ENCODE measurements around the gene WDR88.
A peak's percentile ranks its signal among the peaks of the same experiment; 100 is the strongest.
"Not testable (repeated sequence)": the region's sequence is repeated elsewhere in the genome, so short reads cannot be mapped to it uniquely, and the experiment has no call there.

The WDR88 gene

DNA sequence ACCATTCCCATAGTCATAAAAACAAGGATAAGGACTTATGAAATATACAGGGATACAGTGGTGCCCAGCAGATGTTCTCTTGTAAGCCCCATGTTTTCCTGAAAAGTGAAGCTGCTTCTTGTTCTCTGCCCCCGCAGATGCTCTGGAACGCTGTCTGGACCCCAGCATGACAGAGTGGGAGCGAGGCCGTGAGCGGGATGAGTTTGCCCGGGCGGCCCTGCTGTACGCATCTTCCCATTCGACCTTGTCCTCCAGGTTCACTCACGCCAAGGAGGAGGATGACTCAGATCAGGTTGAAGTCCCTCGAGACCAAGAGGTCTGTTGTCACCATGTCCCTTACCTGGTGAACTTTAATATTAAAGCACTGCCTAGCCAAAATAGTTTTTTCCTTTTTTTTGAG, 20.3 kb upstream of the WDR88 start:
- no peaks in the 10 kb centered on the region for H3K27me3 Mint-ChIP-seq (ENCODE audit: low read depth)
- no peak overlapping the region for H3K4me3 Mint-ChIP-seq
- no peaks in the 10 kb centered on the region for H3K4me1 Mint-ChIP-seq (ENCODE audit: low read depth)
- H3K27ac Mint-ChIP-seq = no peak overlapping the region
- H3K9me3 Mint-ChIP-seq = no peaks in the 10 kb centered on the region
- peaks cover 37% of the 10 kb centered on the region for H3K36me3 Mint-ChIP-seq (ENCODE audit: low read depth)
- DNase-seq (ENCODE audit: low spot score) = no peak

DNA sequence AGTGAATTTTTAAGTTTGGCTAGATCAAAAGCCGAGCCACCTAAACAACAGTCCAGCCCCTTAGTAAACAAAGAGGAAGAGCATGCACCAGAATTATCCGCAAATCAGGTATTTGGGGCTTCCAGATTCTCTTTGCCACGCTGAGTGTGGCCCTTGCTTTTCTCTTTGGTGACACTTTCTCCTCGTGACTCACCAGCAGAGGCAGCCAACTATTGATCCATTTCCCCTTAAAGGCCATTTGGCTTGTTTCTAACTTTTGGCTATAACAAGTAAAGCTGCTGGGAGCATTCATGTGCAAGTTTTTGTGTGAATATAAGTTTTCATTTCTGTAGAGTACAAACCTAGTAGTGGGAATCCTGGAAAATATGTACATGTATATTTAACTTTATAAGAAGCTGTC, 17.6 kb upstream of the WDR88 start:
- no peaks in the 10 kb centered on the region for H3K4me1 Mint-ChIP-seq (ENCODE audit: low read depth)

DNA sequence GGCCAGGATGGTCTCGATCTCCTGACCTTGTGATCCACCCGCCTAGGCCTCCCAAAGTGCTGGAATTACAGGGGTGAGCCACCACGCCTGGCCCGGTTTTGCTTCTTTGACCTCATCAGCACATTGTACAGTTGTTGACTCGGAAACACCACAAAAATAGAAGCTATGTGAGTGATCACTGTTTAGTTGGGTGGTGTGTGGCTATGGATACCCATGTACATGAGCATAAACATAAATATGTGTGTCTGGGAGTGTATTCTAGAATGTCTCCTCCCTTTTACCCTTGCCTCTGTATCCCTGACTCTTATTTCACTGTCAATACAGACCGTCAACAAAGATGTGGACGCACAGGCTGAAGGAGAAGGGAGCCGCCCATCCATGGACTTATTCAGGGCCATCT, 14.4 kb upstream of the WDR88 start:
- Mint-ChIP-seq H3K27me3 (ENCODE audit: low read depth) (no peaks in the 10 kb centered on the region), H3K9me3 (no peaks in the 10 kb centered on the region), H3K4me1 (ENCODE audit: low read depth) (no peaks in the 10 kb centered on the region), H3K4me3 (no peak overlapping the region), H3K36me3 (ENCODE audit: low read depth) (peaks cover 30% of the 10 kb centered on the region), H3K27ac (no peak overlapping the region)
- no peak for DNase-seq (ENCODE audit: low spot score)

More for the DNA sequence above, 17.6 kb upstream of the WDR88 start:
- no peaks in the 10 kb centered on the region for H3K27me3 Mint-ChIP-seq (ENCODE audit: low read depth)
- DNase-seq (ENCODE audit: low spot score) = no peak
- no peak overlapping the region for H3K4me3 Mint-ChIP-seq
- no peaks in the 10 kb centered on the region for H3K9me3 Mint-ChIP-seq
- no peak overlapping the region for H3K27ac Mint-ChIP-seq
- peaks cover 45% of the 10 kb centered on the region for H3K36me3 Mint-ChIP-seq (ENCODE audit: low read depth)

DNA sequence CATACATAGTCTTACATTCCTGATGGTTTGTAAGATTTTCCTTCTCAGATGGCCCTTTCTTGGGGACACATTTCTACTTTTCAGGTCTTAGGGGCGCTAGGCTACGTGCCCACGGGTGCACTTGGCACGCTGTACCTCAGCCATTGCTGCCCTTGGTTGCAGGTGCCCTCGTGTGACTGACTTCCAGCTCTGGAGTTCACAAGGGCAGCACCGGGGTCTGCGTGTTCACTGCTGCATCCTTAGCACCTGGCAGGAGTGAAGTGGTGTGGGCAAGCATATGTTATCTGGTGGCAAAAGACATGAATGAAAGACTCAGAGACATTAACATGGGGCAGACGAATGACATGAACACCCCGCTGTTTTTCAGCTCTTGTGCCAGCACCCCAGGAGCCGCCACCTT, 13.3 kb upstream of the WDR88 start:
- Mint-ChIP-seq H3K4me3 (no peak overlapping the region), H3K27ac (no peak overlapping the region), H3K4me1 (ENCODE audit: low read depth) (no peaks in the 10 kb centered on the region), H3K9me3 (no peaks in the 10 kb centered on the region), H3K36me3 (ENCODE audit: low read depth) (peaks cover 30% of the 10 kb centered on the region), H3K27me3 (ENCODE audit: low read depth) (no peaks in the 10 kb centered on the region)
- no peak for DNase-seq (ENCODE audit: low spot score)

DNA sequence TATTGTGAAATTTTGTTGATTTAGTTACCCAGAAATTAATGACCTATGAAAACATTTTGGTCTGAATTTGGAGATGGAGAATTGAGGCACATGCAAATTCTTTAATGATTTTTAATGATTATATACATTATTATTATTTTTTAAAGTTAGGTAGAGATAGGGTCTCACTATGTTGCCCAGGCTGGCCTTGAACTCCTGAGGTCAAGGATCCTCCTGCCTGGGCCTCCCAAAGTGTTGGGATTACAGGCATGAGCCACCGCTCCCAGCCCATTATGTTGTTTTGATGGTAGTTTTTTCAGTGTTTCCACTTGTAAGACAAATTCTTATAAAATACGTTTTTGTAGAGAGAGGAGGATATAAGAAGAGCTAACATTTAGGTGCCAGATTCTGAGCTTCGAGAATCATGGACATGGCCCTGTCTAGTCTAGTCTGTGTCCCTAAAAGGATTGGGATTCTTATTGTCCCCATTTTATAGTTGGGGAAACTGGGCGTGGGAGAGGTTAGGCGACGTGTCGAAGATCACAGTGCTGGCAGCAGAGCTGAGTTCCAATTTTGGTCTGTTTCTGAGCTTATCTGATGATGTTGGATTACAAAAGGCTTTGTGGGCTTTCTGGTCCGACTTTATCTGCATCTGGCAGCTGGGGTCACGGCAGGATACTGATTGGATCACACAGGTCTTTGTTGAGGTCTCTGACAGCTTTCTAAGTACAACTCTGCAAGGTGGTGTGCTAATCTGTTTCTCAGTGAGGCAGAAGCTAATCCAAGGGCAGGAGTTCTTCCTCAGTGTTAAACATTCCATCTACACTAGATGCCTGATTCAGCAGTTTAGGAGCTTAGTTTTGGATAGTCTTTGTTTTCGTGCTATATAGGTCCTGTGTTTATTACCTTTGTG, 7.5 kb upstream of the WDR88 start:
- Mint-ChIP-seq H3K36me3 (ENCODE audit: low read depth) (peaks cover 28% of the 10 kb centered on the region), H3K4me1 (ENCODE audit: low read depth) (peaks cover 15% of the 10 kb centered on the region), H3K4me3 (no peak overlapping the region), H3K27ac (peak overlapping the region; percentile 13), H3K9me3 (no peaks in the 10 kb centered on the region), H3K27me3 (ENCODE audit: low read depth) (no peaks in the 10 kb centered on the region)
- DNase-seq (ENCODE audit: low spot score) = no peak

DNA sequence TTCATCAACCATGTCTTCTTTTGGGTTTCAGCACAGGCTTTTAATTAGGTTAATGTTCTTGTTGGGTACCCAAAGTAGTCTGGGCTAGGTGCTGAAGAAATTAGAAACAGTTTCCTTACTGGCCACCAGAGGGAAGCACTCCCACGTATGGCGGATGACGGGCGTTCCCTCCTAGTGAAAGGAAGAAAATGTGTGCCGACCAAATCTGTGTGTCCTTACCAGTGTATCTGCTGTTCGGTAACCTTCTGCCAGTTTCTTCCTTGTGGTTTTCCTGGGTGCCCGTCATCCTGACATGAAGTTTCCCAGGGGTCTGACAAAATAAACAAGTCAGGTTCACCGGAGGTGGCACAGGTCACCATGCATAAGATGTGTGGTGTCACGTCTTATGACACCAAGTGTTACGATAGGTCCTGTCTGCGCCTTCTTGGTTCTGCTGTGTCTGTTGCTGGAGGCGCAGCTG, 6.0 kb upstream of the WDR88 start:
- Mint-ChIP-seq H3K4me1 (ENCODE audit: low read depth) (peaks cover 15% of the 10 kb centered on the region), H3K36me3 (ENCODE audit: low read depth) (peaks cover 31% of the 10 kb centered on the region), H3K9me3 (no peaks in the 10 kb centered on the region), H3K4me3 (no peak overlapping the region), H3K27ac (no peak overlapping the region), H3K27me3 (ENCODE audit: low read depth) (no peaks in the 10 kb centered on the region)
- DNase-seq (ENCODE audit: low spot score) = peak; percentile 42

DNA sequence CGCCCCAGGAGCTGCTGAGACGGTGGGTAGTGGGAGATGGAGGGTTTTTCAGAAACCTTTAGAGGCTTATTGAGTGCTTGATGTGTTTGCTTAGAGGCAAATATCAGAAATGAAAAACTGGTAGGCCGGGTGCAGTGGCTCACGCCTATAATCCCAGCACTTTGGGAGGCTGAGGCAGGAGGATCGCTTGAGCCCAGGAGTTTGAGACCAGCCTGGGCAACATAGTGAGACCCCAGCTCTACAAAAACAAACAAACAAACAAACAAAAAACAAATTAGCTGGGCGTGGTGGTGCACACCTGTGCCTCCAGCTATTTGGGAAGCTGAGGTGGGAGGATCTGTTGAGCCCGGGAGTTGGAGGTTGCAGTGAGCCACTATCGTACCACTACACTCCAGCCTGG, 5.2 kb upstream of the WDR88 start:
- not testable (repeated sequence) for H3K27me3 Mint-ChIP-seq (ENCODE audit: low read depth); H3K9me3 Mint-ChIP-seq; H3K4me3 Mint-ChIP-seq; H3K27ac Mint-ChIP-seq; DNase-seq (ENCODE audit: low spot score)
- H3K4me1 Mint-ChIP-seq (ENCODE audit: low read depth) = peaks cover 15% of the 10 kb centered on the region
- H3K36me3 Mint-ChIP-seq (ENCODE audit: low read depth) = peaks cover 29% of the 10 kb centered on the region

DNA sequence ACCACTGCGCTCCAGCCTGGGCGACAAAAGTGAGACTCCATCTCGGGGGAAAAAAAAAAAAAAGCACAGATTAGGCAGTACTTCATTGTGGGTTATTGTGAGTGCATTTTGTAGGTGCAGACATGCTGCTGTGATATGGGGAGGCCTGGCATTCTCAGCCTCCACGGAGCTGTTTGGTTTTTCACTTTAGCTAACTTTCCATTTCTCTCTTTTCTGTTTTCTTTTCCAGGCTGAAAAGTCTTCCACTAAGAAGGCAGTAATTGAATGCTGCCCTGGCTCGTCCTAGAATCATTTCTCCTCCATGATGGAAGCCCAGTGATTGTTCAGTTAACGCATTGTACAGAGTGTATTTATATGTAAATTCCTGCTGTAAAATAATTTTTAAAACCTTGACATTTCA, 2.0 kb upstream of the WDR88 start:
- Mint-ChIP-seq H3K4me1 (ENCODE audit: low read depth) (peaks cover 8% of the 10 kb centered on the region), H3K36me3 (ENCODE audit: low read depth) (peaks cover 23% of the 10 kb centered on the region), H3K27me3 (ENCODE audit: low read depth) (no peaks in the 10 kb centered on the region), H3K27ac (no peak overlapping the region), H3K9me3 (no peaks in the 10 kb centered on the region), H3K4me3 (no peak overlapping the region)
- no peak for DNase-seq (ENCODE audit: low spot score)

DNA sequence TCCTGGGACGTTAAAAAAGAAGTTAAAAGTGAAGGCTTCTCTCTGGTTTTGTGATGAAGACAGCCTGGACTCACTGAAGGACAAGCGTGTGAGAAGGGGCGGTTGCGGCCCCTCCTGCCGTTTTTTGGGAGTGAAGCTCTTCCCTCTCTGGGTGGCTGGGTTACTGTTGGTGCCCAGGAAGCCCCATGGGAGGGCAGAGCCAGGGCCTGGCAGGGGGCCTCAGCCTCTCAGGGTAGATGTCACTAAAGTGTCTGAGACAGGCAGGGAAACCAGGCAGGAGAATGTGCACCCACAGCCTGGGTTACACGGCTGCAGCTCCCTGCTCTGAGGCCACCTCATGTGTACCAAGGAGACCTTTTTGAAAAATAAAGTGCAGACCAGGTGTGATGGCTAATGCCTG, 1.5 kb upstream of the WDR88 start:
- H3K4me1 Mint-ChIP-seq (ENCODE audit: low read depth) = peaks cover 6% of the 10 kb centered on the region
- H3K27me3 Mint-ChIP-seq (ENCODE audit: low read depth) = no peaks in the 10 kb centered on the region
- H3K27ac Mint-ChIP-seq = no peak overlapping the region
- no peaks in the 10 kb centered on the region for H3K9me3 Mint-ChIP-seq
- no peak for DNase-seq (ENCODE audit: low spot score)
- no peak overlapping the region for H3K4me3 Mint-ChIP-seq
- H3K36me3 Mint-ChIP-seq (ENCODE audit: low read depth) = peaks cover 21% of the 10 kb centered on the region

DNA sequence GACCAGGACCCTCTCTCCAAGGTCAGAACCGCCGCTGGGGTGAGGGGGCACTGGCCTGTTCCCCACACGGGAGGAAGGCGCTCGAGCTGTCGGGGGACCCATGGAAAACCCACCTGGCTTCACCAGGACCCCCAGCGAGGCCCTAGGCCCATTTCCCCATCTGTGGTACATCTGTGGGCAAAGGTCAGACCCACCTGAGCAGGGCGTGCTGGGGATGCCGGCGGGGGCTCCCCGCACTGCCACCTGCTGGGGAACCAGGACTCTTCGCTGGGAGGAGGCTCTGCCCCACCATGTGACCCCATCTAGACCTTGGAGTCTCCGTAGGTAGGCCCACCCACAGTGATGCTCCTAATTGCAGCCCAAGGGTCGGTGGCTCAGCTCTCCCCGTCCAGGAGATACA, 511 bp downstream of the WDR88 start:
- H3K4me3 Mint-ChIP-seq = no peak overlapping the region
- DNase-seq (ENCODE audit: low spot score) = no peak
- H3K27ac Mint-ChIP-seq = no peak overlapping the region
- H3K4me1 Mint-ChIP-seq (ENCODE audit: low read depth) = no peaks in the 10 kb centered on the region
- H3K36me3 Mint-ChIP-seq (ENCODE audit: low read depth) = peaks cover 14% of the 10 kb centered on the region
- H3K9me3 Mint-ChIP-seq = no peaks in the 10 kb centered on the region
- H3K27me3 Mint-ChIP-seq (ENCODE audit: low read depth) = no peaks in the 10 kb centered on the region

DNA sequence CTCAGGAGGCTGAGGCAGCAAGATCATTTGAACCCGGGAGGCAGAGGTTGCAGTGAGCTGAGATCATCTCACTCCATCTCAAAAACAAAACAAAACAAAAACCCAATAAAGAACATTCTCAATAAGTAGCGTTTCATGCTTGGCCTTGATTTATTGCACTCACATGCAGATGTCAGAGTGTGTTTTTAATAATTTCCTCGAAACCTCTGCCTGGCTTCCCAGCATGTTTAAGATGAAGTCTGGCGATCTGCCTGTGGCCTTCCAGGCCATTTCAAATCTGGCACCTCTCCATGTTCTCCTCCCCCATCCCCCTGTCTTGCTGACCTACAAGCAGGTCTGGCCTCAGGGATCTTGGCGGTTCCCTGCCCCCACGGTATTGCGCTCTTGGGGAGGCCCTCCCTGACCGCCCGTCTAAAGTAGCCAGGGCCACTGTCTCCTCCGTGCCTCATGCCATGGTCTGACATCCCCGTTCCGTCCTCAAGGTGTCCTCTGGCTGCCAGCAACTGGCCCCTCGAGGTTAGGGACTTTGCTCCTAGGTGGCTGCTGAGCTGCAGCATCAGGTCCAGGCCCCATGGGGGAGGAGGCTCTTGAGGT, 1.6 kb downstream of the WDR88 start:
- H3K4me3 Mint-ChIP-seq = no peak overlapping the region
- H3K27me3 Mint-ChIP-seq (ENCODE audit: low read depth) = no peaks in the 10 kb centered on the region
- H3K36me3 Mint-ChIP-seq (ENCODE audit: low read depth) = peaks cover 10% of the 10 kb centered on the region
- no peak for DNase-seq (ENCODE audit: low spot score)
- H3K27ac Mint-ChIP-seq = no peak overlapping the region
- H3K4me1 Mint-ChIP-seq (ENCODE audit: low read depth) = no peaks in the 10 kb centered on the region
- H3K9me3 Mint-ChIP-seq = no peaks in the 10 kb centered on the region

DNA sequence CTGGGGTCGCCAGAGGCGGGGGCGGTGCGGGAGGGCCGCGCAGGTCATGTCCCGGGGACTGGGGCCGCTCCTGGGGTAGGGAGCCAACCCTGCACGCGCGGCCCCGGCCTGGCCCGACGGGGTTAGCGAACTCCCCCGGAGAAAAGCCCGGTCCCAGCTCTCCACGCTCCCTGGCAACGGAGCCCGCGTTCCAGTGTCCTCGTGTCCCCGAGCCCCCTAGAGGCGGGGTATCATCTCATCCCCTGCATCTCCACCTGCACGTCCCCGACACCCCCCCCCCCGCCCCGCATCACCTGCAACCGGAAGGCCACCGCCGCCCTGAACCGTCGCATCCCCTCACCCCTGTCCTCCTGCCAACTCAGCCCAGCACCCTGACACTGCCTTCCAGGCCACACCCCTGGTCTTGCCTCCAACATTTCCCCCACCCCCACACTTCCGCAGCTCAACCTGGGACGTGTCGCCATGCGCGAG, 2.7 kb downstream of the WDR88 start:
- H3K27me3 Mint-ChIP-seq (ENCODE audit: low read depth) = no peaks in the 10 kb centered on the region
- H3K27ac Mint-ChIP-seq = peak overlapping the region; percentile 52
- H3K36me3 Mint-ChIP-seq (ENCODE audit: low read depth) = peaks cover 5% of the 10 kb centered on the region
- H3K4me1 Mint-ChIP-seq (ENCODE audit: low read depth) = no peaks in the 10 kb centered on the region
- peak; percentile 67 for DNase-seq (ENCODE audit: low spot score)
- H3K9me3 Mint-ChIP-seq = no peaks in the 10 kb centered on the region
- H3K4me3 Mint-ChIP-seq = peak overlapping the region; percentile 48

DNA sequence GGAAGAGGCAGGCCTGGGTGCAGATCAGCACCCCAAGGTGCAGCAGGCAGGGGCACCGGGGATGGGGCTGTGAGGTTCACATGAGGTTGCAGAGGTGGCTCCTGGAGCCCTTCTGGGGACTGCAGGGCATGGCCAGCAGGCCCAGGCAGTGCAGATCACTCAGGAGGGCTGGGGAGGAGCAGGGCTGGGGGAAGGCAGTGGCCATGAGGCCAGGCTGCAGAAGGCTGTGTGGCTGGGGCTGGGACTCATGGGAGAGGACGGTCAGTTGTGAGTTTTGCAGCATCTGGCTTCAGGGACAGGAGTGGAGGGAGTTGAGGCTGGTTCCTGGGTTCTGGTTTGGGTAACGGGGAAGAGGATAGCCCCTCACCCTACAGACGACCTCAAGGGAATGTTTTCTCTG, 7.3 kb downstream of the WDR88 start:
- no peak for DNase-seq (ENCODE audit: low spot score)
- Mint-ChIP-seq H3K27ac (no peak overlapping the region), H3K9me3 (no peaks in the 10 kb centered on the region), H3K4me3 (no peak overlapping the region), H3K36me3 (ENCODE audit: low read depth) (no peaks in the 10 kb centered on the region), H3K4me1 (ENCODE audit: low read depth) (peaks cover 4% of the 10 kb centered on the region), H3K27me3 (ENCODE audit: low read depth) (no peaks in the 10 kb centered on the region)

DNA sequence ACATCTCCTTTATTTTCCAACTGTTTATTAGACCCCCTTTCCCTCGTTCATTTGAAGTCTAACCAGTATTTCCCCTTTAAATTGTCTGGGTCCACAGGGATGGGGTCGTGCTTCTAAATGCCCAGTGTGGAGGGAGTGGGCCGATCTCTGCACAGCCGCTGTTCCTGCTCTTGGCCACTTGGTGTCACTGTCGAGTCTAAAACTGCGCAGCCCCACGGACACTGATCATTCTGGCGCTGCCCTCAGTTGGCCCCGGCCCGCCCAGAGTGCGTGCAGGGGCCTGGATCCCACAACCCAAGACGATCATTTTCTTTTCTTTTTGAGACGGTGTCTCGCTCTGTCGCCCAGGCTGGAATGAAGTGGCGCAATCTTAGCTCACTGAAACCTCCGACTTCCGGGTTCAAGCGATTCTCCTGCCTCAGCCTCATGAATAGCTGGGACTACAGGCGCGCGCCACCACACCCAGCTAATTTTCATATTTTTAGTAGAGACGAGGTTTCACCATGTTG, 12.0 kb downstream of the WDR88 start:
- no peak overlapping the region for H3K27ac Mint-ChIP-seq
- peak; percentile 47 for DNase-seq (ENCODE audit: low spot score)

More for the DNA sequence above, 12.0 kb downstream of the WDR88 start:
- H3K4me1 Mint-ChIP-seq (ENCODE audit: low read depth) = peaks cover 4% of the 10 kb centered on the region
- H3K27me3 Mint-ChIP-seq (ENCODE audit: low read depth) = peaks cover 2% of the 10 kb centered on the region
- no peaks in the 10 kb centered on the region for H3K9me3 Mint-ChIP-seq
- no peak overlapping the region for H3K4me3 Mint-ChIP-seq
- no peaks in the 10 kb centered on the region for H3K36me3 Mint-ChIP-seq (ENCODE audit: low read depth)
